Measurements from ENCODE around the gene TESK2.
"Not testable (repeated sequence)": the region's sequence is repeated elsewhere in the genome, so short reads cannot be mapped to it uniquely, and the experiment has no call there.

The TESK2 gene

DNA sequence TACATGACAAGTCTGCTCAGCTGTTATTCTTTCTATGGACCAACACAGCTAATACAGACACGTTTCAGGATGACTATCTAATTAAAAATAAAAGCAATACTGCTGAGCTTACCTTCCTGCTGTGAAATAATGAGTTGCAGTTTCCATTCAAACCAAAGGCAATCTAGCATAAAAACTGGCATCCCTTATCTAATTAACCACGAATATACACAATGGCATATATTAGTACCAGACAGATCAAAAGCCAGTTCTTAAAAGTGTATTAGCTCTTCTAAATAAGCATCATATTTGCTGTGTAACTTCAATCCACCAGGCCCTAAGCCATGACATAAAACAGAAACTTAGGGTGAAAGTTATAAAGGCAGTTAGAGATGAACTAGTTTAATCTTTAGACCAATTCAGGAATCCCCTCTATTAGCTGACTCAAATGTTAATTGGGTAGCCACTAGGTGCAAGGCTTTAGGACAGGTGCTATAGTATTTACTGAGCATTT is 20.6 kb downstream of the TESK2 start:
- H3K79me2 ChIP-seq: no peaks in the 10 kb centered on the region
- TF ChIP-seq, protein P1, sequence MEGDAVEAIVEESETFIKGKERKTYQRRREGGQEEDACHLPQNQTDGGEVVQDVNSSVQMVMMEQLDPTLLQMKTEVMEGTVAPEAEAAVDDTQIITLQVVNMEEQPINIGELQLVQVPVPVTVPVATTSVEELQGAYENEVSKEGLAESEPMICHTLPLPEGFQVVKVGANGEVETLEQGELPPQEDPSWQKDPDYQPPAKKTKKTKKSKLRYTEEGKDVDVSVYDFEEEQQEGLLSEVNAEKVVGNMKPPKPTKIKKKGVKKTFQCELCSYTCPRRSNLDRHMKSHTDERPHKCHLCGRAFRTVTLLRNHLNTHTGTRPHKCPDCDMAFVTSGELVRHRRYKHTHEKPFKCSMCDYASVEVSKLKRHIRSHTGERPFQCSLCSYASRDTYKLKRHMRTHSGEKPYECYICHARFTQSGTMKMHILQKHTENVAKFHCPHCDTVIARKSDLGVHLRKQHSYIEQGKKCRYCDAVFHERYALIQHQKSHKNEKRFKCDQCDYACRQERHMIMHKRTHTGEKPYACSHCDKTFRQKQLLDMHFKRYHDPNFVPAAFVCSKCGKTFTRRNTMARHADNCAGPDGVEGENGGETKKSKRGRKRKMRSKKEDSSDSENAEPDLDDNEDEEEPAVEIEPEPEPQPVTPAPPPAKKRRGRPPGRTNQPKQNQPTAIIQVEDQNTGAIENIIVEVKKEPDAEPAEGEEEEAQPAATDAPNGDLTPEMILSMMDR (IDR thresholded peaks at IDR 0.05): no peak
- no peak overlapping the region for H3K4me3 ChIP-seq (ENCODE audit: low read depth, low read length)
- H3K4me2 ChIP-seq (ENCODE audit: low read length): no peak overlapping the region
- no peaks in the 10 kb centered on the region for H3K9me3 ChIP-seq (ENCODE audit: control insufficient read depth, low read length)
- H3K27me3 ChIP-seq (ENCODE audit: control insufficient read depth, insufficient read depth, low read length): no peaks in the 10 kb centered on the region
- H3K4me1 ChIP-seq: no peaks in the 10 kb centered on the region
- no peak overlapping the region for H3K27ac ChIP-seq
- H3K36me3 ChIP-seq (ENCODE audit: control insufficient read depth, insufficient read depth, low read length): no peaks in the 10 kb centered on the region
- no peak overlapping the region for H3K9ac ChIP-seq
- H2AFZ ChIP-seq: no peak overlapping the region

- not testable (repeated sequence) for H3K9ac ChIP-seq; H3K9me3 ChIP-seq (ENCODE audit: control insufficient read depth, low read length); H3K4me1 ChIP-seq; H3K27ac ChIP-seq; H2AFZ ChIP-seq; H3K4me2 ChIP-seq (ENCODE audit: low read length); H3K4me3 ChIP-seq (ENCODE audit: low read depth, low read length); H3K27me3 ChIP-seq (ENCODE audit: control insufficient read depth, insufficient read depth, low read length); H3K36me3 ChIP-seq (ENCODE audit: control insufficient read depth, insufficient read depth, low read length); H3K79me2 ChIP-seq
These were observed 23.6 kb downstream of the TESK2 start for GRCh38 chr1:45467353-45467752.

- Histone ChIP-seq H2AFZ (no peak overlapping the region), H3K79me2 (no peaks in the 10 kb centered on the region), H3K9me3 (ENCODE audit: control insufficient read depth, low read length) (no peaks in the 10 kb centered on the region), H3K4me3 (ENCODE audit: low read depth, low read length) (no peak overlapping the region), H3K4me2 (ENCODE audit: low read length) (no peak overlapping the region), H3K4me1 (no peaks in the 10 kb centered on the region), H3K9ac (no peak overlapping the region), H3K27me3 (ENCODE audit: control insufficient read depth, insufficient read depth, low read length) (no peaks in the 10 kb centered on the region), H3K27ac (no peak overlapping the region), H3K36me3 (ENCODE audit: control insufficient read depth, insufficient read depth, low read length) (no peaks in the 10 kb centered on the region)
- TF ChIP-seq, protein P1 (IDR thresholded peaks at IDR 0.05): no peak
These were observed 25.7 kb downstream of the TESK2 start for GRCh38 chr1:45465277-45465676.

- no peaks in the 10 kb centered on the region for H3K27me3 ChIP-seq (ENCODE audit: control insufficient read depth, insufficient read depth, low read length)
- no peak overlapping the region for H3K27ac ChIP-seq
- H3K79me2 ChIP-seq: no peaks in the 10 kb centered on the region
- H3K4me3 ChIP-seq (ENCODE audit: low read depth, low read length): no peak overlapping the region
- no peak overlapping the region for H3K9ac ChIP-seq
- no peaks in the 10 kb centered on the region for H3K4me1 ChIP-seq
- H2AFZ ChIP-seq: no peak overlapping the region
- TF ChIP-seq, protein P1 (IDR thresholded peaks at IDR 0.05): no peak
- no peak overlapping the region for H3K4me2 ChIP-seq (ENCODE audit: low read length)
- H3K36me3 ChIP-seq (ENCODE audit: control insufficient read depth, insufficient read depth, low read length): no peaks in the 10 kb centered on the region
- no peaks in the 10 kb centered on the region for H3K9me3 ChIP-seq (ENCODE audit: control insufficient read depth, low read length)
These were observed 32.1 kb downstream of the TESK2 start for GRCh38 chr1:45458894-45459293.

DNA sequence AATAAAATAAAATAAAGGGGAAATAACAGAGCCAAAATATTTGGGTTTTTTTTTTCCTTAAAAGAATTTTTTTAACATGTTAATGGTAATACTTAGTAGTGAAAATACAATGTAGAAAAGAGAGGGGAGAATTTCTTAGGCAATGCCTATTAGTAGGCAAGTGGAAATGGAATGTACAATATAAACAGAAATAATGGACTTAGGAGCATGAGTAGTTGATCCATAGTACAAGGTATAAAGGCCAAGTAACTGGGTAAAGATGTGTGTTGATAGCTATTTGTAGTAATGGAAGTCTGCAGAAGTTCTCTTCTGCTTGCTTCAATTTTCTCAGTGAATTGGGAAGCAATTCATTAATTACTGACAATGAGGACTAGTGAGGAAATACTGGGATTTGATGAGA is 34.4 kb downstream of the TESK2 start:
- Histone ChIP-seq H3K9ac (no peak overlapping the region), H2AFZ (no peak overlapping the region), H3K9me3 (ENCODE audit: control insufficient read depth, low read length) (no peaks in the 10 kb centered on the region), H3K4me2 (ENCODE audit: low read length) (no peak overlapping the region), H3K79me2 (no peaks in the 10 kb centered on the region), H3K27me3 (ENCODE audit: control insufficient read depth, insufficient read depth, low read length) (no peaks in the 10 kb centered on the region), H3K36me3 (ENCODE audit: control insufficient read depth, insufficient read depth, low read length) (no peaks in the 10 kb centered on the region), H3K4me3 (ENCODE audit: low read depth, low read length) (no peak overlapping the region), H3K27ac (no peak overlapping the region), H3K4me1 (no peaks in the 10 kb centered on the region)
- TF ChIP-seq, protein P1 (IDR thresholded peaks at IDR 0.05): no peak
